Hematopoietic multipotent progenitor cell treated with erythropoietin and hydrocortisone succinate and interleukin-3 and kit ligand, for 17 days (in vitro differentiated cells): Measurements from ENCODE around the gene USP37.

Source experiments
- DNase-seq: peaks from one replicate; pipeline ENCODE4 v3.0.0-alpha.2; 2015; ENCODE audit warnings: low spot score

The USP37 gene

GRCh38 chr2:218402911-218403411 lies 165.2 kb downstream of the USP37 start:
- DNase-seq, result no peak

GRCh38 chr2:218402491-218402901 lies 165.7 kb downstream of the USP37 start:
- DNase-seq, result no peak

- DNase-seq, result no peak
Measured at GRCh38 chr2:218401890-218402289, 166.3 kb downstream of the USP37 start.

- peak; percentile 21 for DNase-seq
Measured at GRCh38 chr2:218400930-218401881, 166.9 kb downstream of the USP37 start.
